ENCODE data around the gene MFSD1.
"Not testable (repeated sequence)": the region's sequence is repeated elsewhere in the genome, so short reads cannot be mapped to it uniquely, and the experiment has no call there.

The MFSD1 gene

GRCh38 chr3:158777161-158777873 is 24.5 kb upstream of the MFSD1 start:
- DNase-seq: no peak

- DNase-seq: no peak
Measured at GRCh38 chr3:158780766-158781165, 21.1 kb upstream of the MFSD1 start.

DNA sequence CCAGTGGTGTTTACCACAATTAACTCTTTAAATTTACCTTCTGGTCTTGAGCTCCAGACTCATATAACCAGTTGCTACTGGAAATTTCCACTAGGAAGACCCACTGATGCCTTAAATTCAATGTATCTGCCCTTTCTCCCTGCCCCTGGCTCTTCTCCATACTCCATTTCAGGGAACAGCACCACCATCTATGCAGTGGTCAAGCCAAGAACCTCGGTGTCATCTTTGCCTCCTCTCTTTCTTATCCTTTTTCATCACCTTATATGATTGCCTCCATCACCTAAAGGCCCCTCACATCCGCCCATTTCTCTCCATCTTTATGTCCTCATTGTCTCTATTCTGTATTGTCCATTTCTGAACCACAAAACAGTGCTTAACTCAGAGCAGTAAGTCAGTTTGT is 20.7 kb upstream of the MFSD1 start:
- DNase-seq: no peak

DNA sequence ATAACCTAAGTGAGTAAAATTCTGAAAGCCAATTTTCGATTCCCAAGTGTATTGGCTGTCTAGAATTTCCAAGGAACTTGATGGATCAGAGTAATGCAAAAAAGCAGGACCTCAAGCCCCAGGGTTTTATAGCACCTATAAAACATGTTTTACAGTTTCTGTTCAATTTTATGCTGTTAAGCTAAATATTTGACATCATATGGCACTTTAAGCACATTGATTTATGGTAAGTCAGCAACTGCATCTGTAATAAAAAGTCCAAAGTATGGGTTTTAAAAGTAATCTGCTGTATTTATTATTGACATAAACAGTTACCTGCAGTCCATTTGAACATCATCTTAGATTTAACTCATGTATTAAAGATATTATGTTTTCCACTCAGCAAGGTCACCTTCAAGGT is 20.0 kb upstream of the MFSD1 start:
- DNase-seq: no peak

DNA sequence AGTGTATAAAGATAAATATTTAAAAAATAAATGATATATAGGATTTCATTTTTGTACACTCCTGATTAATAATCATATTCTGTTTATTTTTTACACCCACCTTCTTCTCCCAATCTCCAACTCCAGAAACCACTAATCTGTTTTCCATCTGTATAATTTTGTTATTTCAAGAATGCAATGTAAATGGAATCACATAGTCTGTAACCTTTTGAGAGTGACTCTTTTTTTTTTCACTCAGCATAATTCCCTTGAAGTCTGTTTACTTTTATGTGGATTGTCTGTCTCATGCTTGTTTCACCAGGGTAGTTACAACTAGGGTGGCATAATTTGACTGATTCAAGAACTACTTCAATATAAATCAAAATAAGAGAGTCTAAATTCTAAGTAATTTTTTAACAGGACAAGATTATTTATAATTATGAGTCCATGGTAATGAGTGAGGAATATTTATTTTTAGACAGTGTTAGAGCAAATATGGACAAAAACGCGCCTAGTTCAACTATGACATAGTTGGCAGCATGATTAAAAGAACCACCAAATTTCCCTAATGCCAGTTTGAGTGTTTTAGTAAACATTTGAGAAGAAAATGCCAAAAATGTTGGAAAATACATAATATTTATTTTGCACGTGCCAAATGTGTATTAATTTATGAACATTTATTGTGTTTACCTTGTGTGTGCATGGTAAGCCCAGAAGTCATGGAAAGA is 19.4 kb upstream of the MFSD1 start:
- no peak for DNase-seq

GRCh38 chr3:158783051-158783450 is 18.8 kb upstream of the MFSD1 start:
- DNase-seq: no peak

DNA sequence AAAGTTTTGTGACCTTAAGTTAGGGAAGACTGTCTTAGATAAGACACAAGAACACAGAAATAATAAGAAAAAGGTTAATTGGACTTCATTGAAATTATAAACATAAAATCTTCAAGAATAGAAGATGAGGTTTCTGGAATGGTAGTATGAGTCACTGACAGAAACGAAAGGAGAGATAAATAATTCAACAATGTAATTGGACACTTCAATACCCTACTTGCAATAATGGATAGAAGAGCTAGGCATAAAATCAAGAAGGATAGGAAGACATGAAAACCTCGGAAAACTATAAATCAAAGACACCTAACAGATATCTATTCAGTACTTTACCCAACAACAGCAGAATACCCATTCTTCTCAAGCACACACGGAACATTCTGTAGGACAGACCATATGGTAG is 15.9 kb upstream of the MFSD1 start:
- DNase-seq: no peak

DNA sequence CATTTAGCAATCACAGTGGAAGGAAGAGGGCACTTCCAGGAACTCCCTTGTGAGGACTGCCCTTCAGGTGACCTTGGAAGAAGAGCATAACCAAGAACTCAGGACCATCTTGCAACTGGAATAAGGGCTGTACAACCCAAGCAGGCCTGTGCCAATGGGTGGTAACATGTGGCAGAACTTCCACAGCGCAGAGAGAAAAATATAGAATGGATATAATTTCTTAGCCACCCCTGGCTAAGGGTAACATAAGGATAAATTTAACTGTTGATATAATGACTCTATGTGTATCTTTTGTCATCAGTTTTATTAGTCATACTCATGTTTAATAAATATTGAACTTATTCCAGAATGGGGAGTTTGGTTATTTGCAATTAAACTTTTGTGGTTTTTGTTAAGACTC is 13.4 kb upstream of the MFSD1 start:
- no peak for DNase-seq

DNA sequence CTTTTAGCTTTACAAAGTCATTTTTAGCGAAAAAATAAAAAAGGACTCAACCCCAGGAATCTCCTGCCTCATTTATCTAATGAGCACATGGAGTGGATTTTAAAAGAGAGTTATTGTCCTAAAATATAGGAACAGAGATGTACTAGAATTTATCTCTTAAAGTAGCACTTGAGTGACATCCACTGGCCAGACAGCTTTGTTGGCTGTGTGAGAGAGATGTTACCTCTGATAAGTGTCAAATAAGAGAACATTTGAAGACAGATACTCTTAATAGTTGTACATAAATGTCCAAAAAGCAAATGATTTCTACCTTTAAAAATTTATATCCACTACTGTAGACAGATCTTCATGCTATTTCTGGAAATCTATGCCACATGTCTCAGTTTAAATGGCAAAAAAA is 12.3 kb upstream of the MFSD1 start:
- DNase-seq: no peak

GRCh38 chr3:158790901-158791589 is 10.8 kb upstream of the MFSD1 start:
- DNase-seq: peak; percentile 43

- DNase-seq: not testable (repeated sequence)
Measured at GRCh38 chr3:158791590-158791920, 10.3 kb upstream of the MFSD1 start.

- no peak for DNase-seq
Measured at GRCh38 chr3:158792709-158793108, 9.1 kb upstream of the MFSD1 start.

- no peak for DNase-seq
Measured at GRCh38 chr3:158794206-158794605, 7.6 kb upstream of the MFSD1 start.

DNA sequence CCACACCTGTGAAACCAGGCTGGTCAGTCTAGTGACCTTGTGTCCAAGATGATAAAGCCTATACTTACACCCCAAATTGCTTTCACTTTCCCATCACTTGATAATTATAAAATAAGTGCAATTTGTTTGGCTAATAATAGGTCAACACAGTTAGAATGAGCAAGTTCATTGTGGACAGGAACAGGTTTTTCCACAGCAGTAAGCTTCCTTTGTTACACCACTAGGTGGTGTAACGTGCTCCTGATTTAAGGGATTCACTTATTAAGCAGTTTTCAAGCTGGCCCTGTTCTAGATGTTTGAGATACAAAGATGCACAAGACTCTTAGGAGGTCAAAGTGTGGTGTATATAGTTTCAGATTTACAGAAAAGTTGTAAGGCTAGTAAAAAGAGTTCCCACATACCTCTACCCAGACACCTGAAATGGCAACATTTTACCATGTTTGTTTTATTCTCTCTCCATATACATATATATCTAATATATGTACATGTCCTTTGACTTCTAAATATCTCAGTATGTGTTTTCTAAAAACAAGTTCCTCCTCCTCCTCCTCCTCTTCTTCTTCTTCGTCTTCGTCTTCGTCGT is 6.8 kb upstream of the MFSD1 start:
- no peak for DNase-seq

GRCh38 chr3:158801201-158801600 is 653 bp upstream of the MFSD1 start:
- peak; percentile 6 for DNase-seq

GRCh38 chr3:158802409-158803268 is 785 bp downstream of the MFSD1 start:
- peak; percentile 27 for DNase-seq

- DNase-seq: no peak
Measured at GRCh38 chr3:158804441-158804840, 2.6 kb downstream of the MFSD1 start.

DNA sequence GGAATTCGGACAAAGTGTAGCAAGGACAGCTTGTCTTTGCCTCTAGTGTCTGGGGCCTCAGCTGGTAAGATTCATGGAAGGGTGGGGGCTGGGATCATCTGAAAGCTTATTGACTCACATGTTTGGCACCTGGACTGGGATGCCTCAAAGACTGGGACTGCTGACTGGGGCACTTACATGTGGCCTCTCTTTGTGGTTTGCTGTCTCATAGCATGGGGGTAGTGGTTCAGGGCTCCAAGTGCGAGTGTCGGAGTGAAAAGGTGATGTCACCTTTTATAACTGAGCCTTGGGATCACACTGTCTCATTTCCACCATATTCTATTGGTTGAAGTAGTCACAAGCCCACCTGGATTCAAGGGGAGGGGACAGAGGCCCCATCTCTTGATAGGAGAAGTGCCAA is 6.8 kb downstream of the MFSD1 start:
- DNase-seq: no peak

DNA sequence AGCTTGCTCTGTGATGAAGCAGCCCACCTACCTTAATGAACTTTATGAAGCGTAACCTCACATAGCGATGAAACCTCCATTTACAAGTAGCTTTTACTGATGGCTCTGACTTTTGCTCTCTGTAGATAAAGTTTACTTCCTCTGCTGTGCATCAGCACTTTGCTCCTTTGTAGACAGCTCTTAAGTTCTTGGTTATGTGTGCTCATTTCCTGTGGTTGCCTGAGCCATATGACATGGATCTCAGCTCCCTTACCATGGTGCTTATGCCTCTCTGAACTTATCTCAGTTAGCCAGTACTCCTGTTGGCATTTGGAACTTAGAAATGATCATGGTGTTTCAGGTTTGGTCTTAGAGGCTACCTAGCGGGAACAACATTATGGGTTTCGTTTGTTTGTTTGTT is 7.8 kb downstream of the MFSD1 start:
- DNase-seq: no peak

DNA sequence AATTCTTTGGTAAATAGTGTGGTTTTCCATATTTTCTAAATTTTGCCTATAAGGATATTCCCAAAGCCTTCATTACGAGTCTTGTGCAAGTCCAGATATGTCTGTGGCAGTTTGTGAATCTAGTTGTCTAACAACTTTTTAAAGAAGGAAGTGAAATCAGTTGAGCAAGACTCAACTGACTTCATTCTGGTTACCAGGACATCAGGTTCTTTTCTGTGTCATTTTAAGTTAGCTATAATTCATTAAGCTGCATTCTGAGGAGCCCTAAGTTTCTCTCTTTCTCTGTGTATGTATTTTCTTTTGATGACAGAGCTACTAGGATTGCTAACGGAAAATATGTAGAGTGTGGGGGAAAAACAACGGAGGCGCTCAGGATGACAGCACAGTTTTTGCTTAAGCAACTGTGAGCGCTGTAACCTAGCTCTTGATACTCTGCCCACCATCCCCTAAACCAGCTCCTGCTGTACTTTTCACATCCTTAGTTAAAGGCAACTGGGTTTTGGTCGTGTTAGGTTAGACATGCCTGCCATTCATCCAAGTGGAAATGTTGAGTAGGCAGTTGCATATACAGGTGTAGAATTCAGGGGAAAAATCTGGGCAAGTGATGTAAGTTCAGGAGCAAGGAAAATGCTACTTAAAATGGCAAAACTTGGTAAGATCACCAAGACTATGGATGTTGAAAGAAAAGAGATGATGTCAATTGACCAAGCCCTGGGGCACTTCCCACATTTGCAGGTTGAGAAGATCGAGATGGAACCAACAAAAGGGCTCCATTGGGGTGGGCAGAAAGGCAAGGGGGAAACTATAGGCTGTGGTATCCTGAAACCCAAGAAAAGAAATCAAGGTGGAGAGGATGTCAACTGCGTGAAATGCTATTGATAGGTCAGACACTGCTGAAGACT is 9.2 kb downstream of the MFSD1 start:
- DNase-seq: no peak

GRCh38 chr3:158819282-158819681 is 17.4 kb downstream of the MFSD1 start:
- DNase-seq: no peak

DNA sequence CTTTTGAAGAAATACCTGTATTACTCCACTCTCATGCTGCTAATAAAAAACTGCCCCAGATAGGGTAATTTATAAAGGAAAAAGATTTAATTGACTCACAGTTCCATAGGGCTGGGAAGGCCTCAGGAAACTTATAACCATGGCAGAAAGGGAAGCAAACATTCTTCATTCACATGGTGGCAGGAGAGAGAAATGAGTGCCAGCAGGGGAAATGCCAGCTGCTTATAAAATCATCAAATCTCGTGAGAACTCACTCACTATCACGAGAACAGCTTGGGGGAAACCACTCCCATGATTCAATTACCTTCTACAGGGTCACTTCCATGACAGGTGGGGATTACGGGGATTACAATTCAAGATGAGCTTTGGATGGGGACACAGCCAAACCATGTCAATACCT is 18.7 kb downstream of the MFSD1 start:
- no peak for DNase-seq
